HG03432 (cell line): ENCODE measurements around the gene C1QTNF12.
"Not testable (repeated sequence)": the region's sequence is repeated elsewhere in the genome, so short reads cannot be mapped to it uniquely, and the experiment has no call there.

Experiments used
- ATAC-seq: cut with Tn5 transposase; IDR thresholded peaks from one replicate; pipeline ENCODE4 v1.9.1; 2021; ENCODE audit warnings: mild to moderate bottlenecking, moderate library complexity; ENCODE audit not compliant: unreplicated experiment

The C1QTNF12 gene

DNA sequence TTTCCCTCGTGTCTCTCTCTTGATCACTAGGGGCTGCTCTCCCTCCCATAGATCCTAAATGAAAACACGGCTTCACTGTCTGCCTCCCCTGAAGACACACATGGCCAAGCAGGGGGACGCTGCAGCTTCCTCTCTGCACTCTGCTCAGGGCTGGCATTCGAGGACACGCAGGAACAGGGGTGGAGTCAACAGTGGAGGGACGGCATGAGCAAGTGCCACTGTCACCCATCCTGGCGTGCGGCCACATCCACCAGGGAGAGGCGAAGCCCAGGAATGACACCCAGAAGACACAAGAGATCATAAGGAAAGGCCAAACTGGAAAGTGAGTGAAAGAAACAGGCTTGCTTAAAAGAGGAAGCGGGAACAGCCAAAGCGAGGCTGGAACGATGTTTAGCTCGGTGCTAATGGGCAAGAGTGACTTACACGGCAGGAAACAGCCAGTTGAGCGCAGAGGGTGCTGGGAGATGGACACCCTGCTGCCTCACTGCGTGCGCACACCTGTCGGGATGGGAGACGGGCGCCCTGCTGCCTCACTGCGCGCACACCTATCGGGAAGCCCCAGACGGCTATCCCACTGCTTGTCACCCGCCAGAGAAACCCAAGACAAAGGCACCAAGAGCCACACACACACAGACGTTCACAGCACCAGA, 13.6 kb upstream of the C1QTNF12 start:
- no peak for ATAC-seq

DNA sequence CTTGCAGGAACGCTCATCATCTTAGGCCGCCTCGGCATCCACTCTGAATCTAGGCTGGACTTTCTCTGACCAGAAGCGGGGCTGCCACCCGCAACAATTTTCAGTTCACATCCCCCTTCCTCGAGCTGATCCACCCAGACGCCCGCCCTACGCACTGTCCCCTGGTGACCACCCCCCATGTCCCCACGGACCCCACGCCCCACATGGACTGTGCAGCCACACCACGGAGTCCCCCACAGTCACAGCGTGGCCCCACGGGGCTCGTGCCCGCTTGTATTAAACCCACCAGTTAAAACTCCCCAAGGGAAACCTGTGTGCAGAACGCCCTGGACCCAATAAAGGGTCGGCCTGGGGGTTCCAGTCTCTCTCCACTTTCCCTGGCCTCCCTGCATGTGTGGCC, 13.0 kb upstream of the C1QTNF12 start:
- ATAC-seq = no peak

- no peak for ATAC-seq
These were observed 12.6 kb upstream of the C1QTNF12 start for GRCh38 chr1:1259119-1259488.

DNA sequence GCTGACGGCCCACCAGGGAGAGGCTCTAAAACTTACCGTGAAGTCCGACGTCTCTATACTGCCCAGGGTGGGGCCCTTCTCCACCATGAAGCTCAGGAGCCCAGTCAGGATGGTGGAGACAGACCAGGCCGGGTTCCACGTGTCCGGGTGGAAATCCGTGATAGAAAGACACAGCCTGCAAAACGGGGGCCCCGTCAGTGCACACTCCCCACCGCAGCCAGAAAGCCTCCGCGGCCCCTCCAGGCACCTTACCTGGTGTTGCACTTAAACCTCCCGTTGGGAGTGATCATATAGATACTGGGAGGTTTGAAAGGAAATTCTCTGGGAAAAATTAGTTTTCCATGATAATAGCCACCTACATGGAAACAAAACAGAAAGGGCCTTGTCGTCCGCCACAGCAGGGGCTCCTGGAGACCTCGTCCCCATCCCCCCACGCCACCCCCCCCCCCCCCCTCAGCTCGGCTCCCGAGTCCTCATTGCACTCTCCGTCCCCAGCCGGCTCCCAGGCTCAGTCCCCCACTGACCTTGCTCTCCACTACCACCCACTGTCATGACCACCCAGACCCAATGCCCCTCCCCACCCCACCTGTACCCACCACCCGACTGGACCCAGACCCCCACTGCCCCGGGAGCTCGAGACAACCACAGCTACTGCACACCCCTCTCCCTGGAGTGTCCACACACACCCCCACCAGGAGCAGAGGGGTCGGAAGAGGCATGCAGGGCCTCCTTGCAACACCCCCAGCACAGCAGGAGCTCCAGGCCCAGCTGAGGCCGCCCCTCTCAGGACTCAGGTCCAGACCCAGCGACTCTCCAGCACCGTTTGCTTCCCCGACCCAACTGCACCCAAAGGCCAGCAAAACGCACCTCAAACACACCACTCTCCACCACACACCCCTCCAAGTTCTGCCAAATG, 10.7 kb upstream of the C1QTNF12 start:
- ATAC-seq = no peak

DNA sequence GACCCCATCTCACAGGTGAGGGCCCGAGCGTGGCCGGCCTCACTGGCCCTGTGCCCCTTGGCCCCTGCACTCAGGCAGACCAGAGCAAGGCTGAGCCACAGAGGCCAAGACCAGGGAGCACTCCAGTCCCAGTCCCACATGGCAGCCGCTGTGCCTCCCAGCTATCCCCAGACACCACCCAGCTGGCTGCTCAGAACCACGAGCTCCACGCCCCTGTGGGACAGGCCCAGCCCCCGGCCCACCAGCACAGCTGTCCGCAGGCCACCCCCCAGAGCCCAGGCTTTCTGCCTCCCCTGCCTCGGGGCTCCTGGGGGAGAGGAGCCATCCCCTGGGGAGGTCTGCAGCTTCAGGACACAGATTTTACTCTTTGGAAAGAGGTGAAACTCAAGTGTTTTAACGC, 9.1 kb upstream of the C1QTNF12 start:
- no peak for ATAC-seq

GRCh38 chr1:1255078-1255477, 8.6 kb upstream of the C1QTNF12 start:
- ATAC-seq = no peak

DNA sequence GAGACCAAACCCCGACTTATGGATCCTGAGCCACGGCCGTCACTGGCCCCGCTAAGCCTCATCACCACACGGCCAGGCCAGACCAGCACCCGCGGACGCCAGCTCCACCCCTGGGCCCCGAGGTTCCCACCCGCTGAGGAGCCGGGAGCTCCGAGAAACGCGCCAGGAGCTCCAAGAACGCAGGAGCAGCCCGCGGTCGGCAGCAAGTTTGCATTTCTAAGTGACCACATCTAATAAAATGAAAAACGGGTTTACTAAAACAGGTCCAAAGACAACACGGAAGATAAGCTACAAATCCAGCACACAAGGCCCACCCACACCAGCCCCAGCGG, 8.1 kb upstream of the C1QTNF12 start:
- ATAC-seq = no peak

- ATAC-seq = no peak
These were observed 7.6 kb upstream of the C1QTNF12 start for GRCh38 chr1:1253972-1254666.

DNA sequence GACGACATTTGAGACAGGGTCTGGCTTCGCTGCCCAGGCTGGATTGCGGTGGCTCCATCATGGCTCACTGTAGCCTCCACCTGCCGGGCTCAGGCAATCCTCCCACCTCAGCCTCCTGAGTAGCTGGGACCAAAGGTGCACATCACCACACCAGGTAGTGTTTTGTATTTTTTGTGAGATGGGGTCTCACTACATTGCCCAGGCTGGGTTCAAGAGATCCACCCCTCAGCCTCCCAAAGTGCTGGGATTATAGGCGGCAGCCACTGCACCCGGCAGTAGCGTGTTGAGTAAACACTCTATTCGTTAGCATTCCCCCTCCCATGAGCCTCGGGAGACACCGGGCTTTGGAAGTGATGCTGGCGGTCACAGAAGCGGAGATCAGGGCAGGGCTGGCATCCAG, 6.8 kb upstream of the C1QTNF12 start:
- ATAC-seq = no peak

DNA sequence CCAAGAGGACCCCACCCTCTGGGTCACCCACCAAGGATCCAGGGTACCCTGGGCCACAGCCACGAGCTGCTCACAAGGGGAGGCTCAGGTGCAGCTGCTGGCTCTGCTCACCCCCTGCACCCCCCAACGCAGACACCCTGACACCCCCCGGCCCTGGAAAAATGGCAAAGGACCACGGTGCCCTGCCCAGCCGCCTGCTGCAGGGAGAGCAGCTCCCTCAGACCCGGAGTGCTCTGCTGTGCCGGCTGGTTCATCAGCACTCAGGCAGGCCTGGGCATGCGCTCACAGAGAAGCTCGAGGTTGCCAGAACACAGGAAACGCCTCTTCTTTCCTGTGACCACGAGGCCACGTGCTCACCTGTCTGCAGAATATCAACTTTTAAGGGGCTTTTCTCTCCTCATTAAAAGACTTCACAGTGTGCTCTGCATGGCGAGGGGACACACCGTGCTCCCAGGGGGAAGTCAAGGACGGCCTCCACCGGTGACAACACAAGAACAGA, 4.3 kb upstream of the C1QTNF12 start:
- ATAC-seq = peak; percentile 66

GRCh38 chr1:1248009-1248913, 1.7 kb upstream of the C1QTNF12 start:
- not testable (repeated sequence) for ATAC-seq

DNA sequence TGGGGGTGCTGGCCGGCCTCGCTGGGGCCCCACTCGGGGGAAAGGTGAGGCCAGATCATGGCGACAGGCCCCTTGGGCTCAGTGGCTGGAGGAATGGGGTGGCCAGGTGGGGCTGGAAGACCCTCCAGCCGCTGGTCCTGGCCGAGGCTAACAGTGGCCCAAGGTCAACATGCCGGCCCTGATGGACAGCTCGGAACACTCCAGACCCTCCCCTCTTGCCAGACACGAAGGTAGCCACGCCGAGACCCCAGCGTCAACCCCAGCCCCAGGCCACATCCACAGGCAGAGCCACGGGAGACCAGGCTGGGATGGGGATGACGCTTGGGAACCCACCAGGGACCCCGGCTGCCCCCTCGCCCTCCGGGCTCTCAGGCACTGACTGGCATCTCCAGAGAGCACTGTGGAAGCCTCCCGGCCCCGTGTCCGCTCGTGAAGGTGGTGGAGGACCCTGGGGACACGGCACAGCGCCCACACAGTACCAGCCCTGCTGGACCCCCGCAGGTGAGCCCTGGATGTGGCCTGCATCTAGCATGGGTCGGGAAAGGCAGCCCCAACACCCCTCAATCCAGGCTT, 905 bp upstream of the C1QTNF12 start:
- ATAC-seq = no peak

DNA sequence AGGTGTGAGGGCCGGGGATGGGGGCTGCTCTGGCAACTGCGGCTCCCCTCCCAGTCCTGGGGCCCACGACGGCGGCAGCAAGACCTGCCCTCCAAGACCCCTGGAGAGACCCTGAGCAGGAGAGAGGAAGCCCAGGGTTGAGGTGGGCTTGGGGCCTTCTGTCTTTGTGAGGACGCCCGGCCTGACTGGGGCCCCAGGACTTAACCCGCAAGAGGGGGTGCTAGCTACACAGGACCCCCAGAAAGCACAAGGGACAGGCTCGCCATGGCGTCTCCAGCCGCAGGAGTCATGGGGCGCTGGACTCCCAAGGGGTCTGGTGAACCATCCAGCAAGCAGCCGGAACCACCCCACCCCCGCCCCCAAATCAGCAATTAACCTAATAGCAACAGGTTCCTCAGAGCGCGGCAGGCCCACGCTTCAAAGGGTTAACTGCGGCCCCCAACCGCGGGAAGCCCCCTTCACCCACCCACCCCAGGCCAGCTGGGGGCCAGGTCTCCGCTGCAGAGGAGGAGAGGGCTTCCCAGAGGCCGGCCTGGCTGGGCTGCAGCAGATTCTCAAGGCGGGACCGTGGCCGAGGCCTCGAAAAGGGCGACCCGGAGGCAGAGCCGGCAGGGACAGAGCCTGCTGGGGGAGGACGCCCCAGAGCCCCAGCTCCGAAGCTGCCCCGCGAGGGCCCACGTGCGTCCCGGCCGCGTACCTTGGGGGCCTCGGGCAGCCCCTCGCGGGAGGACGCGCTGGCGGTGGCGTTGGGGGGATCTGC, 525 bp downstream of the C1QTNF12 start:
- no peak for ATAC-seq

- no peak for ATAC-seq
These were observed 1.2 kb downstream of the C1QTNF12 start for GRCh38 chr1:1245178-1245816.

GRCh38 chr1:1244192-1244811, 2.2 kb downstream of the C1QTNF12 start:
- ATAC-seq = no peak

DNA sequence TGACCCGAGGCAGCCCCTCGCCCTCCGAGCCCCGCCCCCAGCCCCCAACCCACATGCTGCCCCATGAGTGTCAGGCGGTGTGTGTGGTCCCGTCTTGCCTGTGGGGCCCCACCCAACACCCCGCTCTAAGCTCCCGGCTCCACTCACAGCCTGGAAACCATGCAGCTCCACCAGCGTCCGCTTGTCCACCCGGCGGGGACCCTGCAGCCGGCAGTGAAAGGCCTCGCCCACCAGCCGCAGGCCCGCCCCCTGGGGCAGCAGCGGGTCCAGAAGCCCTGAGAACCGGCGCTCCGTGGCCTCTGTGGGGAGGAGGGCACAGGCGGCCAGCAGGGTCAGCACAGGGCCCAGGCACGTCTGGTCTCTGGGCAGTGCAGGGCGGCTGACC, 2.7 kb downstream of the C1QTNF12 start:
- ATAC-seq = no peak

DNA sequence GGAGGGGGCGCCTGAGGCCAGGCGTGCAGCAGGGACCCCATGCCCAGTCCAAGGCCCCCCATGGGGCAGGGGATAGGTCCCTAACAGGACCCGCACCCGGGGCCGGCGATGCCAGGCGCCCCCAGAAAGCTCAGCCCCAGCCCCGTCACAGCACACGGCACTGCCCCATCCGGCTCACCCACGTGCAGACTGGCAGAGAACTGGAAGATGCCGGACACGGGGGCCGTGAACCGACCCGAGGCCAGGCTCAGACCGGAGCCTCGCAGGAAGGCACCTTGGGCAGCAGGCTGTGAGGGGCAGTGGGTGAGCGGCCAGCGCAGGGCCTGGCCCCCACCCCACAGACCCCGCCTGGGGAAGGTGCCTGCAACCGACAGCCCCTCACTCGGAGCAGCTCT, 3.3 kb downstream of the C1QTNF12 start:
- ATAC-seq = no peak

DNA sequence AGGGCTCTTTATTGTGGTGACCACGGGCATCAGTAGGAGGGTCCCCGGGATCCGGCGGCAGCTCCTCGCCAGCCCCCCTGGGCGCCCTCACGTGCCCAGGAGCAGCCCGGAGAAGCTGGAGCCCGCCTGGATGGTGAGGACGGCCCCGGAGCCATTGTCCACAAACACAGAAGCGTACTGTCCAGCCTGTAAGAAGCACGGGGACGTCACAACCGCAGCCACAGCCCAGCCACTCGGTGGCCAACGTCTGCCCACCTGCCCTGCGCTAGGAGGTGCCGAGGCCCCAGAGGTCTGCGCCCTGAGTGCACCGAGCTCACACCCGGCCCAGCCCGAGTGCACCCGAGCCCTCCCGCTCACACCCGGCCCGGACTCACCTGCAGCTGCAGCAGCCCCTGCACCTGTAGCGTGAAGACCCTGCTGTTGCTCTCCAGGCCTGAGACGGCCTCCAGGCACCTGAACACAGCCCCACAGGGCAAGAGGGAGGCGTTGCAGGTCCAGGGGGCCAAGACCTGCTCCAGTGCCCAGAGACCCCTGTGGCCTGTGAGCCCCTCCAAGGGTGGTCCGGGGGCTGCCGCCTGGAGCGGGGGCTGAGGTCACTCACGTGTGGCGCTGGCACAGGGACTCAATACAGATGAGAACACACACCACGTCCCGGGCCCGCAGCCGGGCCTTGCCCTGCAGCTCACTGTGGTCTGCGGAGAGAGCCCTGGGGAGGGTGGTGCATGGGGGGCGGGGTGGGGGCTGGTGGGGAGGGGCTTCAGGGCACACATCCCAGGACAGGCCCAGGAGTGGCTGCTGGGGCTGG, 3.9 kb downstream of the C1QTNF12 start:
- ATAC-seq = no peak
